Measurements from ENCODE around the gene UGT1A3.

The UGT1A3 gene

GRCh38 chr2:233728723-233729301 is at the start of gene UGT1A3:
Gene UGT1A3, plus strand, starts transcription at chr2:233729042. Its CDS starts 85 bp downstream, at chr2:233729127.
- no peaks in the 10 kb centered on the region for H3K9me3 ChIP-seq (ENCODE audit: control insufficient read depth in 5 of 5, low read length in 5 of 5)
- H3K27ac ChIP-seq (ENCODE audit: low read depth, low read length), result no peak within 1 kb of the TSS
- no peak within 1 kb of the TSS for H3K4me3 ChIP-seq (ENCODE audit: low read depth in 1 of 5, low read length in 5 of 5)
- H3K36me3 ChIP-seq (ENCODE audit: control insufficient read depth in 5 of 5, insufficient read depth in 5 of 5, low read length in 5 of 5), result no peaks in the 10 kb centered on the region
- peaks cover 0 to 2% (median 0%) of the 10 kb centered on the region in 5 donors for H3K27me3 ChIP-seq (ENCODE audit: control insufficient read depth in 5 of 5, insufficient read depth in 4 of 5, low read length in 5 of 5)
- no peaks in the 10 kb centered on the region for H3K4me1 ChIP-seq (ENCODE audit: control insufficient read depth in 5 of 5, insufficient read depth in 5 of 5, low read length in 5 of 5)
- H3K9ac ChIP-seq (ENCODE audit: low read length in 5 of 5), result no peak within 1 kb of the TSS

- no peaks in the 10 kb centered on the region for H3K9me3 ChIP-seq (ENCODE audit: control insufficient read depth in 5 of 5, low read length in 5 of 5)
- H3K4me1 ChIP-seq (ENCODE audit: control insufficient read depth in 5 of 5, insufficient read depth in 5 of 5, low read length in 5 of 5), result no peaks in the 10 kb centered on the region
- no peaks in the 10 kb centered on the region for H3K27me3 ChIP-seq (ENCODE audit: control insufficient read depth in 5 of 5, insufficient read depth in 4 of 5, low read length in 5 of 5)
- no peak overlapping the region for H3K27ac ChIP-seq (ENCODE audit: low read depth, low read length)
- H3K36me3 ChIP-seq (ENCODE audit: control insufficient read depth in 5 of 5, insufficient read depth in 5 of 5, low read length in 5 of 5), result no peaks in the 10 kb centered on the region
- no peak overlapping the region for H3K9ac ChIP-seq (ENCODE audit: low read length in 5 of 5)
- H3K4me3 ChIP-seq (ENCODE audit: low read depth in 1 of 5, low read length in 5 of 5), result no peak overlapping the region
Observed at GRCh38 chr2:233679196-233679595, 49.6 kb upstream of the UGT1A3 start.

- no peak overlapping the region for H3K27ac ChIP-seq (ENCODE audit: low read depth, low read length)
Observed at GRCh38 chr2:233680361-233681045, 48.3 kb upstream of the UGT1A3 start.

GRCh38 chr2:233681521-233682099 is 47.2 kb upstream of the UGT1A3 start, which contains the start of gene UGT1A7:
Gene UGT1A7, plus strand, starts transcription at chr2:233681901. Its CDS starts 37 bp downstream, at chr2:233681938.
- no peak within 1 kb of the TSS for H3K27ac ChIP-seq (ENCODE audit: low read depth, low read length)
- H3K4me1 ChIP-seq (ENCODE audit: control insufficient read depth in 5 of 5, insufficient read depth in 5 of 5, low read length in 5 of 5), result no peaks in the 10 kb centered on the region
- no peak within 1 kb of the TSS for H3K9ac ChIP-seq (ENCODE audit: low read length in 5 of 5)
- no peaks in the 10 kb centered on the region for H3K36me3 ChIP-seq (ENCODE audit: control insufficient read depth in 5 of 5, insufficient read depth in 5 of 5, low read length in 5 of 5)
- H3K27me3 ChIP-seq (ENCODE audit: control insufficient read depth in 5 of 5, insufficient read depth in 4 of 5, low read length in 5 of 5), result no peaks in the 10 kb centered on the region
- H3K9me3 ChIP-seq (ENCODE audit: control insufficient read depth in 5 of 5, low read length in 5 of 5), result no peaks in the 10 kb centered on the region
- no peak within 1 kb of the TSS for H3K4me3 ChIP-seq (ENCODE audit: low read depth in 1 of 5, low read length in 5 of 5)

More at GRCh38 chr2:233680361-233681045, 48.3 kb upstream of the UGT1A3 start:
- no peak overlapping the region for H3K9ac ChIP-seq (ENCODE audit: low read length in 5 of 5)
- H3K36me3 ChIP-seq (ENCODE audit: control insufficient read depth in 5 of 5, insufficient read depth in 5 of 5, low read length in 5 of 5), result no peaks in the 10 kb centered on the region
- H3K4me1 ChIP-seq (ENCODE audit: control insufficient read depth in 5 of 5, insufficient read depth in 5 of 5, low read length in 5 of 5), result no peaks in the 10 kb centered on the region
- H3K27me3 ChIP-seq (ENCODE audit: control insufficient read depth in 5 of 5, insufficient read depth in 4 of 5, low read length in 5 of 5), result no peaks in the 10 kb centered on the region
- no peaks in the 10 kb centered on the region for H3K9me3 ChIP-seq (ENCODE audit: control insufficient read depth in 5 of 5, low read length in 5 of 5)
- no peak overlapping the region for H3K4me3 ChIP-seq (ENCODE audit: low read depth in 1 of 5, low read length in 5 of 5)

- H3K9ac ChIP-seq (ENCODE audit: low read length in 5 of 5), result no peak overlapping the region
- H3K4me1 ChIP-seq (ENCODE audit: control insufficient read depth in 5 of 5, insufficient read depth in 5 of 5, low read length in 5 of 5), result no peaks in the 10 kb centered on the region
- no peaks in the 10 kb centered on the region for H3K36me3 ChIP-seq (ENCODE audit: control insufficient read depth in 5 of 5, insufficient read depth in 5 of 5, low read length in 5 of 5)
- no peaks in the 10 kb centered on the region for H3K9me3 ChIP-seq (ENCODE audit: control insufficient read depth in 5 of 5, low read length in 5 of 5)
- no peak overlapping the region for H3K27ac ChIP-seq (ENCODE audit: low read depth, low read length)
- H3K4me3 ChIP-seq (ENCODE audit: low read depth in 1 of 5, low read length in 5 of 5), result no peak overlapping the region
- no peaks in the 10 kb centered on the region for H3K27me3 ChIP-seq (ENCODE audit: control insufficient read depth in 5 of 5, insufficient read depth in 4 of 5, low read length in 5 of 5)
Observed at GRCh38 chr2:233684640-233685039, 44.2 kb upstream of the UGT1A3 start.

- H3K9me3 ChIP-seq (ENCODE audit: control insufficient read depth in 5 of 5, low read length in 5 of 5), result no peaks in the 10 kb centered on the region
- no peak overlapping the region for H3K4me3 ChIP-seq (ENCODE audit: low read depth in 1 of 5, low read length in 5 of 5)
- no peaks in the 10 kb centered on the region for H3K4me1 ChIP-seq (ENCODE audit: control insufficient read depth in 5 of 5, insufficient read depth in 5 of 5, low read length in 5 of 5)
- no peaks in the 10 kb centered on the region for H3K36me3 ChIP-seq (ENCODE audit: control insufficient read depth in 5 of 5, insufficient read depth in 5 of 5, low read length in 5 of 5)
- no peaks in the 10 kb centered on the region for H3K27me3 ChIP-seq (ENCODE audit: control insufficient read depth in 5 of 5, insufficient read depth in 4 of 5, low read length in 5 of 5)
- no peak overlapping the region for H3K27ac ChIP-seq (ENCODE audit: low read depth, low read length)
- no peak overlapping the region for H3K9ac ChIP-seq (ENCODE audit: low read length in 5 of 5)
Observed at GRCh38 chr2:233686928-233687327, 41.9 kb upstream of the UGT1A3 start.

- Histone ChIP-seq H3K27me3 (ENCODE audit: control insufficient read depth in 5 of 5, insufficient read depth in 4 of 5, low read length in 5 of 5) (no peaks in the 10 kb centered on the region), H3K27ac (ENCODE audit: low read depth, low read length) (no peak overlapping the region), H3K9ac (ENCODE audit: low read length in 5 of 5) (no peak overlapping the region), H3K9me3 (ENCODE audit: control insufficient read depth in 5 of 5, low read length in 5 of 5) (no peaks in the 10 kb centered on the region), H3K4me1 (ENCODE audit: control insufficient read depth in 5 of 5, insufficient read depth in 5 of 5, low read length in 5 of 5) (no peaks in the 10 kb centered on the region), H3K4me3 (ENCODE audit: low read depth in 1 of 5, low read length in 5 of 5) (no peak overlapping the region), H3K36me3 (ENCODE audit: control insufficient read depth in 5 of 5, insufficient read depth in 5 of 5, low read length in 5 of 5) (no peaks in the 10 kb centered on the region)
Observed at GRCh38 chr2:233688341-233688740, 40.5 kb upstream of the UGT1A3 start.

- Histone ChIP-seq H3K27ac (ENCODE audit: low read depth, low read length) (no peak overlapping the region), H3K36me3 (ENCODE audit: control insufficient read depth in 5 of 5, insufficient read depth in 5 of 5, low read length in 5 of 5) (no peaks in the 10 kb centered on the region)
Observed at GRCh38 chr2:233689031-233689430, 39.8 kb upstream of the UGT1A3 start.

GRCh38 chr2:233689501-233689900 is 39.3 kb upstream of the UGT1A3 start:
- H3K4me1 ChIP-seq (ENCODE audit: control insufficient read depth in 5 of 5, insufficient read depth in 5 of 5, low read length in 5 of 5), result no peaks in the 10 kb centered on the region
- H3K27me3 ChIP-seq (ENCODE audit: control insufficient read depth in 5 of 5, insufficient read depth in 4 of 5, low read length in 5 of 5), result no peaks in the 10 kb centered on the region
- no peak overlapping the region for H3K9ac ChIP-seq (ENCODE audit: low read length in 5 of 5)
- H3K27ac ChIP-seq (ENCODE audit: low read depth, low read length), result no peak overlapping the region
- no peaks in the 10 kb centered on the region for H3K36me3 ChIP-seq (ENCODE audit: control insufficient read depth in 5 of 5, insufficient read depth in 5 of 5, low read length in 5 of 5)
- no peaks in the 10 kb centered on the region for H3K9me3 ChIP-seq (ENCODE audit: control insufficient read depth in 5 of 5, low read length in 5 of 5)
- H3K4me3 ChIP-seq (ENCODE audit: low read depth in 1 of 5, low read length in 5 of 5), result no peak overlapping the region

More at GRCh38 chr2:233689031-233689430, 39.8 kb upstream of the UGT1A3 start:
- Histone ChIP-seq H3K9ac (ENCODE audit: low read length in 5 of 5) (no peak overlapping the region), H3K27me3 (ENCODE audit: control insufficient read depth in 5 of 5, insufficient read depth in 4 of 5, low read length in 5 of 5) (no peaks in the 10 kb centered on the region), H3K4me1 (ENCODE audit: control insufficient read depth in 5 of 5, insufficient read depth in 5 of 5, low read length in 5 of 5) (no peaks in the 10 kb centered on the region), H3K9me3 (ENCODE audit: control insufficient read depth in 5 of 5, low read length in 5 of 5) (no peaks in the 10 kb centered on the region), H3K4me3 (ENCODE audit: low read depth in 1 of 5, low read length in 5 of 5) (no peak overlapping the region)

- no peak overlapping the region for H3K27ac ChIP-seq (ENCODE audit: low read depth, low read length)
- no peak overlapping the region for H3K4me3 ChIP-seq (ENCODE audit: low read depth in 1 of 5, low read length in 5 of 5)
Observed at GRCh38 chr2:233690444-233690843, 38.4 kb upstream of the UGT1A3 start.

More at GRCh38 chr2:233690444-233690843, 38.4 kb upstream of the UGT1A3 start:
- H3K4me1 ChIP-seq (ENCODE audit: control insufficient read depth in 5 of 5, insufficient read depth in 5 of 5, low read length in 5 of 5), result no peaks in the 10 kb centered on the region
- H3K9ac ChIP-seq (ENCODE audit: low read length in 5 of 5), result no peak overlapping the region
- no peaks in the 10 kb centered on the region for H3K36me3 ChIP-seq (ENCODE audit: control insufficient read depth in 5 of 5, insufficient read depth in 5 of 5, low read length in 5 of 5)
- H3K27me3 ChIP-seq (ENCODE audit: control insufficient read depth in 5 of 5, insufficient read depth in 4 of 5, low read length in 5 of 5), result no peaks in the 10 kb centered on the region
- no peaks in the 10 kb centered on the region for H3K9me3 ChIP-seq (ENCODE audit: control insufficient read depth in 5 of 5, low read length in 5 of 5)

All from subcutaneous abdominal adipose tissue (tissue), 5 donors.